Pancreas (tissue), 10 donors: ENCODE measurements around the gene APOBEC3A. TPM values are rescaled to one million over a fixed set of nuclear protein-coding genes. Genes with fewer than 3 reads are reported as not detected.

Experiments used
- ATAC-seq, 4 donors: fragments of 200-7000 bp; cut with Tn5 transposase; one replicate each; pipeline versions ENCODE4 v1.8.0 to v1.9.1; 2020; ENCODE audit warnings: mild to moderate bottlenecking in 4 of 4, moderate library complexity in 4 of 4
- DNase-seq, 6 donors: peaks; one replicate each; pipeline ENCODE4 v3.0.0-alpha.2; 2020
- FAIRE-seq: peaks from 2 replicates; lab custom pipeline; 2012; peaks lifted over from hg19 to GRCh38; lab: Jason Lieb, UNC
- H3K27ac ChIP-seq, 4 donors: fragments of 200-600 bp; sonication (generic); 1 replicate in 3 of 4; 2 replicates in 1 of 4; pipeline versions ENCODE4 v1.5.0 to v1.8.0; 2020
- H3K27me3 ChIP-seq, 4 donors: fragments of 200-600 bp; one replicate each; pipeline ENCODE4 v1.8.0; 2021
- H3K36me3 ChIP-seq, 3 donors: fragments of 200-600 bp; sonication (generic) in 1 of 3; one replicate each; pipeline versions ENCODE4 v1.5.0 to v1.8.0; 2020 to 2021
- H3K4me1 ChIP-seq, 3 donors: fragments of 200-600 bp; one replicate each; pipeline ENCODE4 v1.8.0; 2021
- H3K4me3 ChIP-seq, 4 donors: fragments of 200-600 bp; sonication (generic) in 2 of 4; one replicate each; pipeline versions ENCODE4 v1.5.0 to v1.8.0; 2020 to 2021
- H3K9me3 ChIP-seq, 4 donors: fragments of 200-600 bp; one replicate each; pipeline ENCODE4 v1.8.0; 2021
- WGBS, 2 donors: extraction: QIAGEN DNeasy Blood & Tissue Kit; methylation state at CpG; one replicate each; pipeline ENCODE4 v1.1.7; 2013; 5-methylcytosine and 5-hydroxymethylcytosine counted together
- intact Hi-C, 3 donors: fragments of 100-400 bp; cut with DNase I; formaldehyde crosslinking; loops; one replicate each; pipeline versions ENCODE4 v1.11.1 to v1.14.2; 2022
- polyA plus RNA-seq, 2 donors: library from polyadenylated mRNA; stranded (reverse); fragments of 200-250 nt; gene quantifications; one replicate each; pipeline ENCODE4 v1.2.3, GENCODE V29; 2013
- total RNA-seq, 6 donors: library from RNA; stranded (reverse); fragmentation: NEBNext Ultra II Directional in 4 of 6; extraction: Animal tissue kit (Norgen Biotek cat#: 25700) in 4 of 6; gene quantifications; one replicate each; pipeline versions ENCODE4 v1.2.1 to v1.2.4, GENCODE V29; 2021 to 2023
- TF ChIP-seq, protein P1 (sequence below), 4 donors: fragments of 200-600 bp; sonication (generic) in 3 of 4; IDR thresholded peaks; one replicate each; pipeline versions ENCODE4 v1.5.0 to v1.8.0; 2021; ENCODE audit warnings: antibody characterized with exemption in 4 of 4
- donor health status: healthy with polysubstance abuse.
- donor health status: DM: no; HTN: no; CAD: no; lungs with moderate emphysema.
- donor health status: DM: no; HTN: no; CAD: no.
- donor health status: control.
- donor health status: control.
- donor health status: Bipolar disorder and iron deficiency.
- donor health status: DM: yes; HTN: yes; CAD: no.
- donor health status: DM: no; HTN: no; CAD: no.
- donor health status: DM: no; HTN: no; CAD: no.
- donor health status: DM: yes; HTN: yes; CAD: no.

APOBEC3A gene
- total and polyA plus RNA-seq, 8 donors, result 0.07 to 1.1 (median 0.46) TPM; not detected in 2

DNA sequence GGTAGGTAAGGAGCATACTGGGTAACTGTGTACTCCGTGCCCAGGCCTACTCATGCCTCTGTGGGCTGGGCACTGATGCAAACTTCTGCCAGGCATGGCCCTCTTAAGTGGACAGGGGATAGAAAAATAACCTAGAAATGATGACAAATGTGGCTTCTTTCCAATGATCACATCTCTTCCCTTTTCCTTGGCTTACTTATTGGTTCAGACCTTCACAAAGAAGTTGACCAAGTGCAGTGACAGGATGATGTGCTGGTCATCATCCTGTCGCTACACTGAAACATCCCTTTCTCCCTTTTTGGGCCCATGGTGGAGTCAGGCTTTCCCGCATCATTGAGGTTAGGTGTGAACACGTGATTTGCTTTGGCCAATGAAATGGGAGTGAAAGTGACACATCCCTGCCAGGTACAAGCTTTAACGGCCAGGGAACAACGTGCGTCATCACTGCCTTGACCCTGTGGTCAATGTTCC lies 31.8 kb upstream of the APOBEC3A start:
- no peaks in the 10 kb centered on the region for H3K9me3 ChIP-seq
- ATAC-seq (no peak), DNase-seq (no peak), FAIRE-seq (no peak)
- 87 to 89% methylated on average over 7 of the region's 7 CpGs for WGBS, 2 donors
- no peak overlapping the region for H3K4me3 ChIP-seq
- no peaks in the 10 kb centered on the region for H3K36me3 ChIP-seq
- H3K27me3 ChIP-seq, result no peaks in the 10 kb centered on the region
- H3K4me1 ChIP-seq, result peaks cover 27 to 34% (median 30%) of the 10 kb centered on the region in 3 donors
- TF ChIP-seq, protein P1, sequence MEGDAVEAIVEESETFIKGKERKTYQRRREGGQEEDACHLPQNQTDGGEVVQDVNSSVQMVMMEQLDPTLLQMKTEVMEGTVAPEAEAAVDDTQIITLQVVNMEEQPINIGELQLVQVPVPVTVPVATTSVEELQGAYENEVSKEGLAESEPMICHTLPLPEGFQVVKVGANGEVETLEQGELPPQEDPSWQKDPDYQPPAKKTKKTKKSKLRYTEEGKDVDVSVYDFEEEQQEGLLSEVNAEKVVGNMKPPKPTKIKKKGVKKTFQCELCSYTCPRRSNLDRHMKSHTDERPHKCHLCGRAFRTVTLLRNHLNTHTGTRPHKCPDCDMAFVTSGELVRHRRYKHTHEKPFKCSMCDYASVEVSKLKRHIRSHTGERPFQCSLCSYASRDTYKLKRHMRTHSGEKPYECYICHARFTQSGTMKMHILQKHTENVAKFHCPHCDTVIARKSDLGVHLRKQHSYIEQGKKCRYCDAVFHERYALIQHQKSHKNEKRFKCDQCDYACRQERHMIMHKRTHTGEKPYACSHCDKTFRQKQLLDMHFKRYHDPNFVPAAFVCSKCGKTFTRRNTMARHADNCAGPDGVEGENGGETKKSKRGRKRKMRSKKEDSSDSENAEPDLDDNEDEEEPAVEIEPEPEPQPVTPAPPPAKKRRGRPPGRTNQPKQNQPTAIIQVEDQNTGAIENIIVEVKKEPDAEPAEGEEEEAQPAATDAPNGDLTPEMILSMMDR (IDR thresholded peaks at IDR 0.05), result no peak
- H3K27ac ChIP-seq, result no peak overlapping the region
- intact Hi-C loops, result loop anchor here in 1 of 3 donors (10.0 kb wide), 1 partner anchor 51 kb away; the partner anchor contains the start of gene CBX6

DNA sequence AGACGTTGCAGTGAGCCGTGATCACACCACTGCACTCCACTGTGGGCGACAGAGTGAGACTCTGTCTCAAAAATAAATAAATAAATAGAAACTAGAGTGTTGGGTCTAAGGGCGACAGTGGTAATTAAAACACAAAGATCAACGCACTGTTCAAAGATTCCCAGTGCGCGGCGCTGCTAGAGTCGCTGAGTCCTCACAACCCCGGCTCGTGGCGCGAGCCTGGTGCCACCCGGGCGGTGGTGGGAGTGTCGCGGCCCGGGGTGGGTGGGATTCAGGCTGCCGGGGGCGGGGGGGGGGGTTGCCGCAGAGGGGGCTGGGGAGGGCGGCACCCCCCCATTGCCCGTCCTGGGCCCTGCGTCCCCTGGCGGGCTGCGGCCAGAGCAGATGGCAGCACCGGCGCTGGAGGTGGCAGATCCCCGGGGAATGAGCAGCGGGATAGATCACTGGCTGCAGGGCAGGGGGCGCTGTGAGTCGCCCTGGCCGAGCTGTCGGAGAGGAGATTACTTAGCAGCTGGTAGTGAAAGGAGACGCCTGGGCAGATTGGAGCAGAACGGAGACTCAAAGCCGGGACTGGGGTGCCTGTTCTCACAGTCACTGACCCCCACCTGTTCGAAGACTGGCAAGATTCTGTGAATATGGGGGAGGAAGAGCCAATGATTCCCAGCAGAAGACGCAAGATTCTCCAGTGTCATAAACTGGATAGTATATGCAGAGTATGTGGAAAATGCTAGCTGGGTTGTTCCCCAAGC lies 30.2 kb upstream of the APOBEC3A start:
- no peak for FAIRE-seq
- TF ChIP-seq, protein P1 (IDR thresholded peaks at IDR 0.05), result peak; percentile 60 to 70 (median 62)
- 7 to 14% methylated on average over 25 to 39 of the region's 39 CpGs for WGBS, 2 donors
- Histone ChIP-seq H3K27me3 (no peaks in the 10 kb centered on the region), H3K4me1 (peaks cover 23 to 27% (median 25%) of the 10 kb centered on the region in 3 donors), H3K36me3 (no peaks in the 10 kb centered on the region), H3K4me3 (peak overlapping the region in 3 of 4 donors; percentile 1 to 42 (median 35)), H3K27ac (peak overlapping the region in 3 of 4 donors; percentile 58 to 66 (median 64)), H3K9me3 (no peaks in the 10 kb centered on the region)
- intact Hi-C loops, result loop anchor here in 1 of 3 donors (10.0 kb wide), 1 partner anchor 52 kb away; the partner anchor contains the start of gene CBX6
- peak; percentile 73 to 86 (median 78) for ATAC-seq
- peak; percentile 82 to 94 (median 87) for DNase-seq

DNA sequence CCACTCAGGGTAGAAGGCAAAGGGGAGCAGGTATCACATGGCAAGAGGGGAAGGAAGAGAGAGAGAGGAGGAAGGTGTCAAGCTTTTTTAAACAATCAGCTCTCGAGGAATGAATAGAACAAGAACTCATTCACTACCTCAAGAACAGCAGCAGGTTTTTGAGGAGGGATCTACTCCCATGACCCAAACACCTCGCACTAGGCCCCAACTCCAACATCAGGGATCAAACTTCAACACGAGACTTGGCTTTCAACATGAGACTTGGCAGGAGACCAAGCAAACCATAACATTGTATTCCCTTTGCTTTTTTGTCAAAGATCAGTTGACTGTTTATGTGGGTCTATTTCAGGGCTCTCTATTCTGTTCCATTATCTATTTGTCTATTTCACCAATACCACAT lies 26.9 kb upstream of the APOBEC3A start:
- TF ChIP-seq, protein P1 (IDR thresholded peaks at IDR 0.05), result no peak
- FAIRE-seq (no peak), DNase-seq (no peak), ATAC-seq (no peak)
- WGBS, 2 donors, result 38 to 52% methylated on average over 3 of the region's 3 CpGs
- no peaks in the 10 kb centered on the region for H3K27me3 ChIP-seq
- H3K36me3 ChIP-seq, result no peaks in the 10 kb centered on the region
- intact Hi-C loops, result no loop called here
- H3K9me3 ChIP-seq, result no peaks in the 10 kb centered on the region
- H3K27ac ChIP-seq, result no peak overlapping the region
- H3K4me1 ChIP-seq, result peaks cover 2 to 9% (median 6%) of the 10 kb centered on the region in 3 donors
- H3K4me3 ChIP-seq, result no peak overlapping the region

DNA sequence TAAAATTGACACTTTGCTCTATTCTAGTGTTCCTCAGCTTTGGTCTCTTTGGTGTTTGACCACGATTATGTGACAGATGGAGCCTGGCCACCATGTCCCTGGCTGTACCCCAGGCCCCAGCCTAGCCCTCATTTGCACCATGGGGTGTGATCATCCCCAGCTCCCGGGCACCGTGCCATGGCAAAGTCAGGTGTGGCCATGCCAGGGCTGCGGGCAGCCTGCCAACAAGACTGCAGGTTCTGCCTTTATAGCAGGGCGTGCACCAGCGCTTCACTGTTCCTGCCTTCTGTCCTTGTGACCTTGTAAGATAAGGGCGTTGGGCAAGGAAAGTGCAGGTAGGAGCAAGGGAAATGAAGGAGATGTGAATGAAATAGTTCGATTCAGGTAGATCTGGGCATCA lies 22.4 kb upstream of the APOBEC3A start:
- FAIRE-seq, result peak; percentile 32
- H3K4me3 ChIP-seq, result no peak overlapping the region
- intact Hi-C loops, result no loop called here
- TF ChIP-seq, protein P1 (IDR thresholded peaks at IDR 0.05), result no peak
- no peak overlapping the region for H3K27ac ChIP-seq
- no peaks in the 10 kb centered on the region for H3K9me3 ChIP-seq
- no peaks in the 10 kb centered on the region for H3K27me3 ChIP-seq
- ATAC-seq, result peak; percentile 94 to 98 (median 96)
- peaks cover 0 to 4% (median 0%) of the 10 kb centered on the region in 3 donors for H3K4me1 ChIP-seq
- no peaks in the 10 kb centered on the region for H3K36me3 ChIP-seq
- 7 to 12% methylated on average over 8 of the region's 8 CpGs for WGBS, 2 donors
- peak; percentile 92 to 100 (median 96) for DNase-seq
